ENCODE data around the gene KMT5C. TPM values are rescaled to one million over a fixed set of nuclear protein-coding genes. Genes with fewer than 3 reads are reported as not detected.

KMT5C gene
- total and polyA plus RNA-seq, 2 donors (not counting 1 experiment from before 2014, with no cell fraction given): 22.2 to 23.6 TPM

DNA sequence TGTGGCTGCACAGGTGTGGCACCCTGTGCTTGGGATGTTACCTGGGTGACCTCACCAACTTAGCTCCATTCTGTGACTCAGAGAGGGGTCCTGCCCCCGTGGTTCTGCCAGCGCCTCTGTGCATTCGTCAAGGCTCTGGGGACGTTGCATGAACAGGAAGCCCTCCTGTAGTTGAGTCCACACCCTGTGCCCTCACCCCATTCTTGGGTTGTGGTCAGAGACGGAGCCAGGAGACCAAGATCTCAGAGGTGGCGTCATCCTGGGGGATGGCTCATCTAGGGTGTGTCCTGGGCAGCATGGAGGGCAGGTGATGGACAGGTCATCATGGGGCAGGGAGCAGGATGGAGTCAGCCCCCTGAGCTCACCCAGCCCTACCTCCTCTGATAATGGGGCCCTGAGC is 12.4 kb downstream of the KMT5C start:
- Mint-ChIP-seq H3K9me3 (ENCODE audit: insufficient read depth) (no peaks in the 10 kb centered on the region), H3K4me3 (peak overlapping the region; percentile 82), H3K27me3 (peaks cover 38% of the 10 kb centered on the region), H3K27ac (no peak overlapping the region), H3K4me1 (peaks cover 23% of the 10 kb centered on the region)
- H3K9ac ChIP-seq (ENCODE audit: low read length): no peak overlapping the region
- WGBS (ENCODE audit: insufficient coverage): 62% methylated on average over 2 of the region's 6 CpGs
- H3K27me3 ChIP-seq (replicated peaks in 1 of 4; ENCODE audit: control extremely low read depth in 1 of 4, control insufficient read depth in 3 of 4, insufficient read depth in 4 of 4, low read length in 3 of 4): peaks cover 0 to 55% (median 23%) of the 10 kb centered on the region in 4 experiments
- no peak overlapping the region for H3K4me2 ChIP-seq (replicated peaks; ENCODE audit: low read depth, low read length, poor library complexity, severe bottlenecking)
- ChIA-PET CTCF (no interaction called here), POLR2A (no interaction called here)
- H3K9me3 ChIP-seq (ENCODE audit: control extremely low read depth in 1 of 3, control insufficient read depth in 2 of 3, insufficient read depth in 1 of 3, low read length in 2 of 3): peaks cover 0 to 18% (median 0%) of the 10 kb centered on the region in 3 donors
- H4K20me1 ChIP-seq (ENCODE audit: control insufficient read depth, insufficient read depth, low read length, poor library complexity, severe bottlenecking): no peaks in the 10 kb centered on the region
- TF ChIP-seq EZH2 (IDR thresholded peaks at IDR 0.05; ENCODE audit: borderline replicate concordance, insufficient read depth, low read depth, low read length, poor library complexity, severe bottlenecking) (no peak), CTCF (IDR thresholded peaks at IDR 0.05) (no peak)
- no peaks in the 10 kb centered on the region for H3K36me3 ChIP-seq (replicated peaks in 1 of 2; ENCODE audit: control extremely low read depth in 1 of 2, control insufficient read depth in 1 of 2, extremely low read depth in 1 of 2, insufficient read depth in 2 of 2, low read length in 1 of 2)
- ATAC-seq (ENCODE audit: low read depth): no peak
- H3K27ac ChIP-seq (ENCODE audit: low read length in 2 of 2): no peak overlapping the region
- no peak for DNase-seq
- peaks cover 23 to 29% of the 10 kb centered on the region in 2 donors for H3K4me1 ChIP-seq (ENCODE audit: control insufficient read depth in 2 of 2, insufficient read depth in 2 of 2, low read length in 2 of 2)
- no peaks in the 10 kb centered on the region for H3K79me2 ChIP-seq (ENCODE audit: control insufficient read depth, insufficient read depth, low read length)
- no peak overlapping the region for H3K4me3 ChIP-seq (ENCODE audit: control extremely low read depth in 1 of 5, extremely low read depth in 1 of 5, insufficient read depth in 1 of 5, low read depth in 2 of 5, low read length in 4 of 5)
- intact Hi-C loops (cut with micrococcal nuclease): no loop called here
- no peak overlapping the region for H2AFZ ChIP-seq (ENCODE audit: insufficient read depth, low read depth, low read length, poor library complexity, severe bottlenecking)

DNA sequence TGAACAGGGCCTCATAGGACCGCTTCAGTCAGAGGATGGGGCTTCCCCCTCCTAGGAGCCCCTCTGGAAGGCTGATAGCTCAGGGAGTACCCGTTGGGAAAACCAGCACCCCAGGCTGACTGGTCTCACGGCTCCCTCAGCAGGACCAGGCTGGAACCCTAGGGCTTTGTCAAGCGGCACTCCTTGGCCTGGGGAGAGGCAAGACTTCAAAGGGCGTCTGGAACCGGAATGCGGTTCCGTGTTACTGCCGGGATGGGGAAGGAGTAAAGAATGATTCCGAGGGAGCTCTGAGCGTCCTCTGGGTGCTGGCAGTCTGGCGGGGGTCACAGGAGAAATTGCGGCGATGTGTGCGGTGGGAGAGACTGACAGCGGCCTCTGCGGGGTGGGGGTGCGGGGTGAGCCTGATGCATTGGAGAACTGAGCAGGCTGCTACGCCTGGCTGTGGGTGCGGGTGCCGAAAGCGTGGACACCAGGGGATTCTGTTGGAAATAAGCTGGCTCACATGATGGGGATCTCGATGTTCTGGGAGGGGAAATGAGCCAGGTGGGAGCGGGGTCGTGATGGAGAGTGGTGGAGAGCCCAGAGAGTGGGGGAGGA is 13.0 kb downstream of the KMT5C start:
- peaks cover 0 to 18% (median 0%) of the 10 kb centered on the region in 3 donors for H3K9me3 ChIP-seq (ENCODE audit: control extremely low read depth in 1 of 3, control insufficient read depth in 2 of 3, insufficient read depth in 1 of 3, low read length in 2 of 3)
- no peak overlapping the region for H3K9ac ChIP-seq (ENCODE audit: low read length)
- no peaks in the 10 kb centered on the region for H3K9me3 Mint-ChIP-seq (ENCODE audit: insufficient read depth)
- ATAC-seq (ENCODE audit: low read depth) (no peak), DNase-seq (no peak)
- H3K4me3 Mint-ChIP-seq: peak overlapping the region; percentile 82
- H3K27me3 Mint-ChIP-seq: peaks cover 44% of the 10 kb centered on the region
- intact Hi-C loops (cut with micrococcal nuclease): no loop called here
- no peaks in the 10 kb centered on the region for H4K20me1 ChIP-seq (ENCODE audit: control insufficient read depth, insufficient read depth, low read length, poor library complexity, severe bottlenecking)
- no peak overlapping the region for H3K27ac ChIP-seq (ENCODE audit: low read length in 2 of 2)
- H3K36me3 ChIP-seq (replicated peaks in 1 of 2; ENCODE audit: control extremely low read depth in 1 of 2, control insufficient read depth in 1 of 2, extremely low read depth in 1 of 2, insufficient read depth in 2 of 2, low read length in 1 of 2): no peaks in the 10 kb centered on the region
- ChIA-PET POLR2A (no interaction called here), CTCF (no interaction called here)
- H3K79me2 ChIP-seq (ENCODE audit: control insufficient read depth, insufficient read depth, low read length): no peaks in the 10 kb centered on the region
- no peak for TF ChIP-seq CTCF (IDR thresholded peaks at IDR 0.05)
- no peak for TF ChIP-seq EZH2 (IDR thresholded peaks at IDR 0.05; ENCODE audit: borderline replicate concordance, insufficient read depth, low read depth, low read length, poor library complexity, severe bottlenecking)
- no peak overlapping the region for H3K4me3 ChIP-seq (ENCODE audit: control extremely low read depth in 1 of 5, extremely low read depth in 1 of 5, insufficient read depth in 1 of 5, low read depth in 2 of 5, low read length in 4 of 5)
- peaks cover 0 to 60% (median 24%) of the 10 kb centered on the region in 4 experiments for H3K27me3 ChIP-seq (replicated peaks in 1 of 4; ENCODE audit: control extremely low read depth in 1 of 4, control insufficient read depth in 3 of 4, insufficient read depth in 4 of 4, low read length in 3 of 4)
- peak overlapping the region; percentile 79 for H3K4me2 ChIP-seq (replicated peaks; ENCODE audit: low read depth, low read length, poor library complexity, severe bottlenecking)
- no peak overlapping the region for H2AFZ ChIP-seq (ENCODE audit: insufficient read depth, low read depth, low read length, poor library complexity, severe bottlenecking)
- H3K27ac Mint-ChIP-seq: no peak overlapping the region
- peaks cover 23 to 29% of the 10 kb centered on the region in 2 donors for H3K4me1 ChIP-seq (ENCODE audit: control insufficient read depth in 2 of 2, insufficient read depth in 2 of 2, low read length in 2 of 2)
- H3K4me1 Mint-ChIP-seq: peaks cover 23% of the 10 kb centered on the region
- 76% methylated on average over 25 of the region's 25 CpGs for WGBS (ENCODE audit: insufficient coverage)

Data from B cell (primary cell).